HG03135 (cell line): Measurements from ENCODE around the gene AQP9.

ENCODE experiments used
- ATAC-seq: cut with Tn5 transposase; IDR thresholded peaks from one replicate; pipeline ENCODE4 v1.9.1; 2021; ENCODE audit warnings: mild to moderate bottlenecking, moderate library complexity; ENCODE audit not compliant: unreplicated experiment

AQP9 gene

DNA sequence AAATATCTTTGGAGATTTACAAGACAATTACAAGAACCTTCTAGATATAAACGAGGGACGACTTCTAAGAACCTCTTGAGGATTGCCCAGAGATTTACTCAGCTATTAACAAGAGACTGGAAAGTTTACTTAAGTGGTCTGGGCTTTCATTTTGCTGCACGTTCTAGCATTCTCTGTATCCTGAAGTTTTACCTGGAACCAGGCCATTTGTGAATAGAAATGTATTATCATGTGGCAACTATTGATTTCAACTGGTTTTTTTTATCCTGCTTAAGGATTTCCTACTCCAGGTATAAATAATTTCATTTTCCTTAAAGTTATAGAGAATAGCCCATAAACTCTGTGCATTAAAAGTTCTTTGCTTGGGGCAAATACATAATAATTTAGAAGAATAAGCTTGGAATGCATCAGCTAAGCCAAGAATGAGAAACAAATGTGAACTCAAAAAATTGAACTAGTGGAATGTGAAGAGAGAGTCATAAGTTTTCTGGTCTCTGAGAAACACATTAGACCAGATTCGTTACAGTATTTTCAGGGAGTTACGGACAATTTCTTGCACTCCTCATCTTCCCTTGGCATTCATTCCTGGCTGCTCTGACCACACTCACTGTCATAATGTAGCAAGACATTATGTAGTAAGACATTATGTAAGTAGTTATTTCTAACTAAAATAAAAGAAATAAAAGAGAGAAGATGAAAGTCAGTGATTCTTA is 1.3 kb downstream of the AQP9 start:
- ATAC-seq: no peak

DNA sequence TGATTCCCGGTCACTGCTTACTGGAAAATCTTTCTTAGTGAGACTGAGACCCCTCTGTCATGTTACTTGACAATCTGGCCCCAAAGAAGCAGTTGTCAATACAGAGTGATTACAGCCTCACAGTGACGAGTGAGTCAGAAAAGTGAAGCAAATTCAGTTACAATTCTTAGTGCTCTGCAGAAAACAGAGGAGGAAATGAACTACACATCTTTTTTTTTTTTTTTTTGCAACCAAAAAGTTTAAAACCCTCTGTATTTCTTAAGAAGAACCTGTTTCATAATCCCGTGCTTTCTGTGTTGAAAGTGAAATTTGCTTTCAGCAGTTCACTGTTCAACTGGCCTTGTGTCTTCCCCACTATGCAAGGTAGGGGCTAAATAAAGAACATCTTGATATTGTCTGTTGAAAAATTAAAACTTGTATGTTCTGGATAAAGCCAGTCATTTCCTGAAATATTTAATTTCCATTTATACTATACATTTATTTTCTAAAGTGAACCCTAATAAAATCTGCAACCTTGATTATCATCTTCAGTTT is 1.9 kb downstream of the AQP9 start:
- no peak for ATAC-seq

DNA sequence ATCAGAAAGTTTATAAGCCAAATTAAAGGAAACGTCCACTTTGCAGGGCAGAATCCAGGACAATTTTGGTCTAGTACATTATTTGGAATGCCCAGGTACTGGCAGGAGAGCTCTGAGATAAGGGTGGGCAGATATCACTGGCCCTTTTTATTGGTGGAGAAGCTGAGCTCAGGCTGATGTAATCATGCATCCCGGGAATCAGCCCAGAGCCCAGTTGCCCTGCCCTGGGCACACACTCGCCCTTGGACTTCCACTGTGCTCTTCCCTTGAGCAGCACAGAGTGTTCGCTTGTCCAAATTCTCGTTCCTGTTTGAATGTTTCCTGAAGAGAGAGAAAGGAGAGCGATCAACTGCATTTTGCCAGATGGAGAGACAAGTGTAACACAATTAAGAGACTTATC is 3.7 kb downstream of the AQP9 start:
- no peak for ATAC-seq

DNA sequence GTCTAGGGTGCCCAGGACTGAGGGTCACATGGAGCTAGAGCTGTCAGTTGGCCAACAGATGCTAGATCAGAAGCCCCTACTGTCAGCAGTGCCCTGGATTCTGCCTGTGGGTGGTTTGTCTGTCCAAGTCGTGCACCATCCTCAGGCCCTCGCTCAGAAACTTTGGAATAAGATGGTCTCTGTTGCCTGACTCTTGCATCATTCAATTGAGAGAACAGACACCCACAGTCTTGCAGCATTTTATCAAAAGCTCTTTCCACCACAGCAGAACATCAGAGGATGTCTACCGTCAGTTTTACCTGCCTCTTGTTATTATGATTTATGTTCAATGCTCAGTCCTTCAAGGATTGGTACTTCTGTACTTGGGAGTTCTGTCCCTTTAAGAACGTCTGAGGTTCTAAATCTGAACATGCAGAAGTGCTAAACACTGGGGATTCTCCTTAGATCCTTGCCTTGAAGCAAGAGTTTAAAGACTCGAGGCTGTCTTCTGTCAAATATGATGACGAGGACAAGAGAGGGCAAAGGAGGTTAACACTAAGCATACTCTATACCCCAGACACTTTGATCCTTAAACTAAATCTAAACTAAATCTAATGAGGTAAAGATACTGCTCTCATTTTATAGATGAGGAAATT is 4.8 kb downstream of the AQP9 start:
- ATAC-seq: no peak

DNA sequence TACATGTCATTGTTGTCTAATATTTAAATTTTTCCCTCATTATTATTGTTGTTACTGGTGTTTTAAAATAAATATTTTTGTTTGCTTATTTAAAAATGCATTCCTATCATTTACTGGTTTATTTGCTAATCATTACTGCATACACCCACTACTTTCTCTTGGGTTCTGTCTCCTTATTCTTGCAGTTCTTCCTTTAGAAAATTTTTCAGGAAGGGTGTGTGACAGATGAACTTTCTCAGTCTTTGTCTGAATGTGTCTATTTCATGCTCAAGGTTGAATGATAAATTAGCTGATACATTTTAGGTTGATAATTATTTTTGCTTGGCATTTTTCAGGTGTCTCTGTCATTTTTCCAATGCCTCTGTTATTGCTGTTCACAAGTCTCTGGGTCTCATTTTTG is 7.4 kb downstream of the AQP9 start:
- no peak for ATAC-seq

DNA sequence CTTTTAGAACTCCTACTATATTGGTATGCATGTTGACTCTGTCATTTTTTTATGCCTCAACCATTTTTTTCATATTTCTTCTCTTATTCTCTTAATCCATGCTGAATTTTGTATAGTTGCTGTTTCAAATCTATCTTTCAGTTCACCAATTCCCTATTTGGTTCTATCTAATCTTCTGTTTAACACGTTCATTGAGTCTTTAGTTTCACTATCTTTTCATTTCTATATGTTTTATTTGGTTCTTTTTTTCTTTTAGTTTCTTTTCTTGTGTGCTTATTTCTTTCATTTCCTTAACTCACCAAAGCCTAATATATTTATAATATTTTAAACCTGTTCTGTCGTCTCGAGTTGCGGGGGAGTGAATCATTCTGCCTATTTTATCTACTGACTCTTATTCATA is 8.0 kb downstream of the AQP9 start:
- ATAC-seq: no peak

DNA sequence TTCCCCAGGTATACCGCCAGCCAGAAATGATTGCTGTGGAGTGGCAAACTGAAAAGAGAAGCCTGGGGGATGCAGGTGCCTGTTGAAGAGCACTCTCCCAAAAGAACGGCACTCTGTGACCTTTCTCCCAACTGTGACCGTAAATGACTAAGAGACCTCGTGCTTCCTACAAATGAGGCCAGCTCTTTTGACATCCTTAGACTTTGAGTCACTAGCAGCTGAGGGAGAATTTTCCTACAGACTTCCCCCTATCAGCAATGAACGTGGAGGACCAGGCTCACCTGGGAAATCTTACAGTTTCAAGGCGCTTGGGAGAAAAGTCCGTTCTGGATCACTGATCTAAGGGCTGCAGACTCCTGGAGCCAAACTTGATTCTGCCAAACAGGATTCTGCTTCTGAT is 8.6 kb downstream of the AQP9 start:
- no peak for ATAC-seq

DNA sequence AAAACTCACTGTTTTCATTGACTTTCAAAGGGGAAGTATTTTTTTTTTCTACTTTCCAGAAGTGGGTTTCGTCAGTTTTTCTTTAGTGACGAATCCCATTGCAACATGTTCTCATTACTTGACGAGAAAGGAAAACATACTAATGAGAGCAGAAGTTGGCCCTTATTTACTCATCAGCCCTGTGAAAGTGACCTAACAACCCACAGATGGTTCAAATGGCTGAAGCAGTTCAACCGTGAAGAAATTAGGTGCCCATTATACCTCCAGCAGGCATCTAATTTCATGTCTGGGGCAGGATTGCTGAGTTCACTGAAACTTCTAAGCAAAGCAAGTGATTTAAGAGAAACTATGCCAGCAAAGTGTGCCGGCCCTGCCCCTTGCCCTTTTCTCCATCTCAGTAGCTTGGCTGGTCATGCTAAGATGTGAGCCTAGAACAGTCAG is 9.0 kb downstream of the AQP9 start:
- no peak for ATAC-seq

DNA sequence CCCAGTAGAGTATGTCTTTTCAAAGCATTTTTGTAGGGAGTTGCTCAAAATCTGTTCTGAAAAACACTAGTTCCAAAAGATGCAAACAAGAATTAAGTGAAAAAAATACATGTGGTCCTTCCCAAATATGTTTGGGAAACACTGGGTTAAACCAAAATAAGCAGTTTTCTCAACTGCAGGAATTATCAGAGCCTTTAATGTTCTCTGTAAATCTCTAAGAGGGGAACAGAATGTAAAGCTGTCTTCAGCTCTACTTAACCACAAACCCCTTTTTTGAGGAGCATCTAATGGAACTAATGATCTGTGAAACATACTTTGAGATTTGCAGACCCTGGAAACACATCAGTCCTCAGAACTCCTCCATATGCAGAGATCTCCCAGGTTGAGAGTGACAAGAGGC is 9.9 kb downstream of the AQP9 start:
- ATAC-seq: no peak

DNA sequence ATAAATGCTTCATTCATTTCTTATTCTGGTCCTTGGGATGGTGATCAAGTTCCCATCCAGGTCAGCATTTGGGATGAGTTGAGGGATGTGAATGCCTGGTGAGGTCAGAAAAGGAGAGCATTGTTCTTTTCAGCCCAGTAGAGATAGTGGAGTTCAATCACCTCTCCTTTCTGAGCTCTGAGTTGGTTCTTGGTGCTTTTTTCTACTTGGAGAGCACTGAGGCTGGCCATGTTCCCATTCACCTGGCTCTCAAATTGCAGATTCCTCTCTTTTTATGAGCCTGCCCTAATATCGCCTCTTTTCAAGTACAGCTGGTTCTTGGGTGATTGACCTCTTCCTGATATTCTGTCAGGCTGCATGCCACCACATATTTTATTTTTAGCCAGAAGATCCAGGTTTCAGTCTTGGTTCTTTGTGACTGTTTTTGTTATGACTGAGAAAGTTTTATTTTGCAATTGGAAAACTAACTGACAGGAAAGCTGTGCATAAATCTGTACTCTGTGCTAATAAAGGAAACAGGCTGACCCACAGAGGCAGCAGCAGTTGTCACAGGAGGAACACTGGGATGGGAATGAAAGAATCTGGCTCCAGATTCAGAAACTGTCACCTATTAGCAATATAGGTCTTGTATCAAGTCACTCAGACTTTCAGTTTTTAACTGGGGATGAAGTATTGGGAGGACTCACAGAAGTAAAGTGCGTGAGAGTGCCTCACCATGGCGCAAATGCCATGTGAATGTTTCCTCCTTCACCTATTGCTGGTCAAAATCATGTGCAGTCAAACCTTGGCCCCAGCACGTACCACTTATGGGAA is 10.7 kb downstream of the AQP9 start:
- ATAC-seq: no peak

DNA sequence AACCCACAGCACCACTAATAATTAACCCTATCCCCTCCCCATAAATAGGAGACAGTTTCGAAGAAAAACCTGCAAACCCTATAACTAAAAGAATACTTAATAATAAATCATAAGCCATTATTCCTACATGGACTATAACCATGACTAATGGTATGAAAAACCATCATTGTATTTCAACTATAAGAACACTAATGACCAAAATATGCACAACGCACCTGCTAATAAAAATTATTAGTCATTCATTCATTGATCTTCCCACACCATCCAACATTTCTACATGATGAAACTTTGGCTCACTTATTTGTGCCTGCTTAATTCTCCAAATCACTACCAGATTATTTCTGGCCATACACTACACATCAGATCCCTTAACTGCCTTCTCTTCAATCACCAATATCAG is 16.6 kb downstream of the AQP9 start:
- ATAC-seq: no peak

DNA sequence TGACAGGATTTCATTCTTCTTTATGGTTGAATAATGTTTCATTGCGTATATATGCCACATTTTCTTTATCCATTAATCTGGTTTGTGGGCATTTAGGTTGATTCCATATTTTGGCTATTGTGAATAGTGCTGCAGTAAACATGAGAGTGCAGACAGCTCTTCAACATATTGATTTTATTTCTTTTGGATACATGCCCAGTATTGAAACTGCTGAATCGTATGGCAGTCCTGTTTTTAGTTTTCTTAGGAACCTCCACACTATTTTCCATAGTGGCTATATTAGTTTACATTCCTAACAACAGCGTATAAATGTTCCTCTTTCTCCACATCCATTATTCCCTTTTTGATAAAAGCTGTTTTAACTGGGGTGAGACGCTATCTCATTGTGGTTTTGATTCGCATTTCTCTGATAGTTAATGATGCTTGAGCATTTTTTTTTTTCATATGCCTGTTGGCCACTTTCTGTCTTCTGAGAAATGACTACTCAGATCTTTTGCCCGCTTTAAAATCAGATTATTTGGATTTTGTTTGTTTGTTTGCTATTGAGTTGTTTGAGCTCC is 21.7 kb downstream of the AQP9 start:
- no peak for ATAC-seq

DNA sequence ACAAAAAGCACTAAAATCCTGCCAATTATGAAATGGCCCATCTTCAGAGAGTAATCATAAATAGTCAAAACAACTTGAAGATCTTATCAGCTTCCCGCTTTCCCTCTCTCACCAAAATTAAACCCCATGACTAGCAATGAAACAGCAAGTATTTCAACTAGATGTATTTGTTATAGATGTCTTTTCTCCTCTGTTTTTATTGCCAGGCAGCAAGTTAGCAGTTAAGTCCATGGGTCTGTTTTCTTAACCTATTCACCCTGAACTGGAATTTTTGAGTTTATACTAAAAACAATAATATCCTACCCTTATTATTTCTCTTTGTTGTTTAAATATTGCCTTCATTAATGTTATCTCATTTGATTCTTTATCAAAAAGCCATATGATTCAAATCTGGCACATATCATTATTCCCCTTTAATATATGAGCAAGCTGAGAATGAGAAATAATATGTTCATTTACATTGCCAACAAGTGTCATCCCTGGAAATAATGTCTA is 23.3 kb downstream of the AQP9 start:
- ATAC-seq: no peak

DNA sequence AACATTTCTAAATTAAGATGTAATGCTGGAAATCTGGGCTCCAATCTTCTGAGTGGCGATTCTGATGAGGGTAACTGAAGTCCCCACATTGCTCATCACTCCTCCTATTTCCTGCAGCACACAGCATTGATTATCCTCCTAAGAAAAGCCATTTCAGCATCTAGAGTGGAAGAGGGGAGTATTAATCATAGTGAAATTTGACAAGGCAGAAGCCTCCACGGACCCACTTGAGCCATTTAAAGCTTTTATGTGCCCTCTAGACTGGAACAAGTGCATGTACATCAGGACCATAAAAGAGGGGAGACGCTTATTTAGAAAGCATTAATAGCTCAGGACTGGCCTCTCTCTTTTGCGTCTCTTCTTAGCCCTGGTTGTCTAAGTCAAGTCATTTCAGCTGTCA is 25.8 kb downstream of the AQP9 start:
- ATAC-seq: no peak

DNA sequence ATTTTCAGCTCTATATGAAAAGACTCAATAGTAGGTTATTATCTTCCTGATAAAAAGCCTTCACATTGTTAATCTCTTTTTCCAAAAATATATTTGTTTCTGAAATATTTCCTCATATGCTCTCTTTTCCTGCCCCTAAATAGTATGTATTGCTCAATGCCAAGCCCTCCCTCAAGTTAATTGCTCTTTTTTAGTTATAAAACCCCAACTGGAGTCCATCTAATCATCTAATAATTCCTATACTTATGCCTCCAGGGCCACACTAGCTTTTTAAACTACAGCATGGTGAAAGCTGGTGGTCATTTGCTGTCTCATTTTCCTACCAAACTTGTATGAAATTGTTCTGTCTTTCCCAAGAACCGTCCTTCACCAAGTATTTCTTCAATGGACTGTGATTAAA is 26.7 kb downstream of the AQP9 start:
- no peak for ATAC-seq

DNA sequence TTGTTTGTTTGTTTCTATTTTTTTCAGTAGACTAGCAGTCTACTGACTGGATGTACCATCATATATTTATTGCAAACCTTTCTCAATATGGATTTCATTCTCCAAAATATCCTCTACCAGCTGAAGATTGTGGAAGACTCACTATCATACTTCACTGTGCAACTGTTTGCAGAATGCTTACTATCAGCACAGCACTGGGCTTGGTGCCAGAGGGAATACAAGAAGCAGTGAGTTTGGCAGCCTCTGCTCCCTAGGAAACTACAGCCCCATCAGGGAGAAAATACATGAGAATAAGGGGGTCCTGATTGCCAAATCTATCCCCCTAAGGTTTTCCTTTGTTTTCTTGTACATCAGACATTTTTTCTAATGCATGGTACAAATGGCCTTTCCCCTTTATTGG is 27.5 kb downstream of the AQP9 start:
- ATAC-seq: no peak

DNA sequence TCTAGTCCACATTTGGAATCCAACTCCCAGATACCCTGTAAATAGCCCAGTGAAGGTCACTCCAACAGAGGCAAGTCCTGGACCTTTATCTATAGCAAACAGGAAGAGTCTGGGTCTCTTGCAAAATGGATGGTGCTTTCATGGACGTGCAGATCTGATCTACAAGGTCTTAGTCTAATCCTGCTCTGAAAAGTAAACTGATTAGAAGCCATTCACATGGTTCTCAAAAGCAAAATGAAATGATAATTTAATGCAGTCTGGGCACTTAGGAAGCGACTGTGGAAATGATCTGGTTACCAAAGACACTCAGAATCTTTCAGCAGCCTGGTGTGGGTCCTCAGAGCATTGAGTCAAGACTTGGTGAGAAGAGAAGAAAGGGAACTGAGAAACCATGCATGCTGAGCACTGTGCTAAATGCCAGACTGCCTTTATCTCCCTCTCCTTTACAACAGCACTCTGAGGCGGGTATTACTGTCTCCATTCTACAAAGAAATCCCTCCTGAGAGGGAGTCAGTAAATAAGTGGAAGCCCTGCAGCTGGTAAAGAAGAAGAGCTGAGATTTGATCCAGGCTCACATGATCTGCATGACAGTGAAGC is 29.0 kb downstream of the AQP9 start:
- ATAC-seq: no peak

DNA sequence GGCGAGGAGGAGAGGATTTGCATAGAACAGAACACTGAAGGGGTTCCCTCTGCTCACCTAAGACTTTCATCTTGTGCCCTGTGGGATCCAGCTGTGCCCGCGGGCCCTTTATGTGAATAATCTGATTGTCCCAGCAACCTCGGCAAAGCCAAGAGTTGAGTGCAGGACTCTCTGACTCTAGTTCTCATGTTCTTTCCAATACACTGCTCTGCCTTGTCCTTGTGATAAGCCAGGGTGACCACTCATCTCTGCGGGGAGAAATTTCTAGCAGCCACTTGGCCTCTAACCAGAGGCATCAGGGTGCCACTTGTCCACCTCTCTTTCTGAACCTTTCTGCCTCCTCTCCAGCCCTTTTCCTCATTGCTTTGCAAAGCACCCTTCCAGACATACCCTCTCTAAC is 31.8 kb downstream of the AQP9 start:
- ATAC-seq: no peak

DNA sequence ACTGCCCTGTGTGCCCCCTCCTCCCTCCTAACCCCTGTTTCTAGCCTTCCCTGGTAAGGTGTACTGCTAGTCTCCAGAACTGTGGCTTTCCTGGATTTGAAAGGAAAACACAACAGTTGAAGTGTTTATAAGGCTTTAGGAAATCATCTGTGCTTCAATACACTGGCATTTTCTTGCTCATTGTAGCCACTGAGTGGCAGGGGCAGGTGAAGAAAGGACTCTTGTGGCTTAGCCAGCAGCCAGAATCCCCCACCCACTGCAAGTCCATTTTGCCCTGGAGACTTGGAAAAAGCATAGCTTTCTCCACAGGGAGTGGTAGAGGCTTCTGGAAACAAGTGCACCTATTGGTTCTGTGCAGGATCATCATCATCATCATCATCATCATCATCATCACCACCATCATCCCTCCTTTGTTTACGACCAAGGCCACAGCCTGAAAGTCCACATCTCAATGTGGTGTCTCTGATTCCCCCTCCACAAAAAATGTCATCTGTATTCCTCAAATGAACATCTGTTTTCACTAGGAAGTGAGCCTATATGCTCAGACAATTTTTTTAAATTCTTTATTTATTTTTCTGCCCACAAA is 33.4 kb downstream of the AQP9 start:
- no peak for ATAC-seq

DNA sequence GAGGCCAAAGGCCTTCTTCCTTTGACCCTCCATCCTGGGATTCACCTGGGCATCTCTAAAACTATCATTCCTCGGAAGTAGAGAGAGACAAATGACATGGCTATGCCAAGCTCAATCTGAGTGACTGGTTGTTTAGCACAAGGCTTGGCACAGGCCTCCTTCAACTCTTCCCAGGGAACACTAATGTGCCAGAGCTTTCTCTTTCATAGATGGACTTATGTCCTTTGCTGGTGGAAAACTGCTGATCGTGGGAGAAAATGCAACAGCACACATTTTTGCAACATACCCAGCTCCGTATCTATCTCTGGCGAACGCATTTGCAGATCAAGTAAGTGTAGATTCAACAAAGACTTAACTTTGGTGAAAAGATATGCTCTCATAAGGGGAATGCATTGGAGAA is 36.5 kb downstream of the AQP9 start:
- ATAC-seq: no peak

DNA sequence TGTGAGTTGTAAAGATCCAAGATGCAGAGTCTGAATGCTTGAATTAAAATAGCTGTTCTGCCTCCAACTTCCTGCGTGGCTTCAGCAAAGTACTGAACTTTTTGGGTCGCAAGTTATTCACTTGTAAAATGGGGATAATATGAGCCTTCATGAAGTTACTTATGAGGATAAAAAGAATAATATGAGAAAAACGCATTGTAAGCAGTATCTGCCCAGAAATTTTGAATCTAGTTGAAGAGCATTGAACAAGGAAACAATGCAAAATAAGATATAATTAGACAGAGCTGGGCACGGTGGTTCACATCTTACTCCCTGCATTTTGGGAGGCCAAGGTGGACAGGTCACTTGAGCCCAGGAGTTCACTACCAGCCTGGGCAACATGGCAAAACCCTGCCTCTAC is 37.8 kb downstream of the AQP9 start:
- ATAC-seq: no peak
